Breast epithelium (tissue), 3 donors: ENCODE data around the gene EML1.

Experiments used
- CTCF ChIP-seq, 3 donors: fragments of 450-650 bp; IDR thresholded peaks; one replicate each; pipeline ENCODE4 v1.5.1; 2016 to 2017; ENCODE audit warnings: antibody characterized with exemption in 3 of 3, mild to moderate bottlenecking in 3 of 3, moderate library complexity in 3 of 3
- POLR2A ChIP-seq: fragments of 450-650 bp; IDR thresholded peaks from one replicate; pipeline ENCODE4 v1.6.1; 2016; ENCODE audit warnings: antibody characterized with exemption, mild to moderate bottlenecking, moderate library complexity

- no peak for TF ChIP-seq CTCF (IDR thresholded peaks at IDR 0.05)
- no peak for TF ChIP-seq POLR2A
Measured at GRCh38 chr14:99938896-99939295, 145.7 kb downstream of the EML1 start.
